Suprapubic skin (tissue), 3 donors: ENCODE results near the gene SERGEF.

ENCODE experiments used
- EP300 ChIP-seq: sonication (generic); formaldehyde crosslinking; IDR thresholded peaks from one replicate; pipeline ENCODE4 v1.6.1; 2017; ENCODE audit warnings: antibody characterized with exemption
- POLR2A ChIP-seq, 2 donors: fragments of 450-650 bp; IDR thresholded peaks; one replicate each; pipeline ENCODE4 v1.6.1; 2017; ENCODE audit warnings: antibody characterized with exemption in 2 of 2, mild to moderate bottlenecking in 2 of 2, moderate library complexity in 2 of 2
- TF ChIP-seq, protein P1 (sequence below), 2 donors: fragments of 200-600 bp in 1 of 2; fragments of 450-650 bp in 1 of 2; sonication (generic) in 1 of 2; IDR thresholded peaks; one replicate each; pipeline ENCODE4 v1.5.1; 2016 to 2019; ENCODE audit warnings: antibody characterized with exemption in 2 of 2, mild to moderate bottlenecking in 1 of 2, moderate library complexity in 1 of 2

DNA sequence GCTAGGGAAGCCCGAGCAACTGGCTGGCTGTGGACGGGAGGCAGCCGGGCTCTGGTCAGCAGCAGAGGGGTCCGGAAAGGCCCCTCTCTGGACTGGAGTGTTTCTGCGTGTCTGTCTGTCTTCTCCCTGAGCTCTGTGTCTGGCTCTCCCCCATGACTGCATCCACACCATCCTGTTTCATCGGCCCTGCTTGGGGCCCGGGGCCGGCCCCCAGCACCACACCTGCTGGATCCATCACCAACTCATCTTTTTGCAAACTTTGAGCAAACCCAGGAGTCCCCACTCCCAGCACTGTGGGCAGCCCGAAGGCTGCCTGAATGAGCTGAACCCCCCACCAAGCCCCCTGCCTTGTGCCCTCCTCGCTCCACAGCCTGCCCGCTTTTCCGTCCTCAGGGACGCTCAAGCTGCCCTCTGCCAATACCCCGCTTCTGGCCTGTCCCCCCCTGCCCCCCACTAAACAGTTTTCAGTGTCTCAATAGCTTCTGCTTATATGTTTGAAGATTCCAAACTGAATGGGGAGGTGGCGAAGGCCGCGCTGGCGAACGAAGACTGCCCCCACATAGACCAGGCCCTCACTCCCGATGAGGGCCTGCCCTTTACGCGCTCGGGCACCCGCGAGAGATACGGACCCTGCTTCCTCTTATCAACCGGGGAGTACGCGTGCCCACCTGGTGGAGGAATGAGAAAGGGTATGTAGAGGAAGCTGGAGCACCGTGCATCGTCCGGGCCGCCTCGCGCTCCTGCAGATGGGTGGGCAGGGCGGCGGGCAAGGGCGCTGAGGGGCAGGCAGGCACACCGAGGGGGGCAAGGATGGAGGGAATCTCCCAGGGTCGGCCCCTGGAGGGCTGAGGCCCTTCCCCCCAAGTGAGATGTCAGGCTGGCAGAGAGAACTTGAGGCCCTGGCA is 233.6 kb downstream of the SERGEF start:
- TF ChIP-seq, protein P1, sequence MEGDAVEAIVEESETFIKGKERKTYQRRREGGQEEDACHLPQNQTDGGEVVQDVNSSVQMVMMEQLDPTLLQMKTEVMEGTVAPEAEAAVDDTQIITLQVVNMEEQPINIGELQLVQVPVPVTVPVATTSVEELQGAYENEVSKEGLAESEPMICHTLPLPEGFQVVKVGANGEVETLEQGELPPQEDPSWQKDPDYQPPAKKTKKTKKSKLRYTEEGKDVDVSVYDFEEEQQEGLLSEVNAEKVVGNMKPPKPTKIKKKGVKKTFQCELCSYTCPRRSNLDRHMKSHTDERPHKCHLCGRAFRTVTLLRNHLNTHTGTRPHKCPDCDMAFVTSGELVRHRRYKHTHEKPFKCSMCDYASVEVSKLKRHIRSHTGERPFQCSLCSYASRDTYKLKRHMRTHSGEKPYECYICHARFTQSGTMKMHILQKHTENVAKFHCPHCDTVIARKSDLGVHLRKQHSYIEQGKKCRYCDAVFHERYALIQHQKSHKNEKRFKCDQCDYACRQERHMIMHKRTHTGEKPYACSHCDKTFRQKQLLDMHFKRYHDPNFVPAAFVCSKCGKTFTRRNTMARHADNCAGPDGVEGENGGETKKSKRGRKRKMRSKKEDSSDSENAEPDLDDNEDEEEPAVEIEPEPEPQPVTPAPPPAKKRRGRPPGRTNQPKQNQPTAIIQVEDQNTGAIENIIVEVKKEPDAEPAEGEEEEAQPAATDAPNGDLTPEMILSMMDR (IDR thresholded peaks at IDR 0.05), result no peak
- TF ChIP-seq EP300 (no peak), POLR2A (IDR thresholded peaks at IDR 0.05) (no peak)
